ENCODE data around the gene ERC2.

- TF ChIP-seq CTCF (conservative IDR thresholded peaks at IDR 0.05; ENCODE audit: low read length) (no peak), EZH2phosphoT487 (IDR thresholded peaks at IDR 0.05; ENCODE audit: borderline replicate concordance, low read depth, low read length) (no peak)
These were observed 531.0 kb downstream of the ERC2 start for GRCh38 chr3:55937301-55937700.

Measured in OCI-LY7 (cell line).